Astrocyte (in vitro differentiated cells and primary cell): ENCODE data around the gene ANKRD44. TPM values are rescaled to one million over a fixed set of nuclear protein-coding genes. Genes with fewer than 3 reads are reported as not detected.

ENCODE experiments used
- DNase-seq: peaks from one replicate; pipeline ENCODE4 v3.0.0-alpha.2; 2010; ENCODE audit warnings: low read depth
- FAIRE-seq: peaks from 2 replicates; lab custom pipeline; 2011; peaks lifted over from hg19 to GRCh38; lab: Jason Lieb, UNC
- H2AFZ ChIP-seq: 2 replicates; pipeline ENCODE4 v1.6.0; 2012; ENCODE audit warnings: low read depth, low read length, inconsistent platforms
- H3K27ac ChIP-seq: 2 replicates; pipeline ENCODE4 v1.5.1; 2011; ENCODE audit warnings: low read depth, low read length, inconsistent platforms
- H3K27me3 ChIP-seq: 2 replicates; pipeline ENCODE4 v1.6.0; 2011; ENCODE audit warnings: low read length, inconsistent platforms; ENCODE audit not compliant: insufficient read depth
- H3K36me3 ChIP-seq: 2 replicates; pipeline ENCODE4 v1.5.1; 2011; ENCODE audit warnings: low read length, inconsistent platforms; ENCODE audit not compliant: insufficient read depth
- H3K4me1 ChIP-seq: 2 replicates; pipeline ENCODE4 v1.5.1; 2011; ENCODE audit warnings: low read length, inconsistent platforms; ENCODE audit not compliant: insufficient read depth
- H3K4me2 ChIP-seq: 2 replicates; pipeline ENCODE4 v1.6.0; 2012; ENCODE audit warnings: low read length, inconsistent platforms
- H3K4me3 ChIP-seq: 2 replicates; pipeline ENCODE4 v1.5.1; 2011; ENCODE audit warnings: low read depth, mild to moderate bottlenecking, low read length, inconsistent platforms; ENCODE audit not compliant: insufficient read depth
- H3K79me2 ChIP-seq: 2 replicates; pipeline ENCODE4 v1.6.0; 2012; ENCODE audit warnings: mild to moderate bottlenecking, low read length, inconsistent platforms; ENCODE audit not compliant: insufficient read depth
- H3K9ac ChIP-seq: 2 replicates; pipeline ENCODE4 v1.6.0; 2012; ENCODE audit warnings: mild to moderate bottlenecking, low read length, inconsistent platforms
- H3K9me3 ChIP-seq: 2 replicates; pipeline ENCODE4 v1.5.1; 2012; ENCODE audit warnings: low read depth, mild to moderate bottlenecking, low read length, inconsistent platforms; ENCODE audit not compliant: insufficient read depth
- H4K20me1 ChIP-seq: 2 replicates; pipeline ENCODE4 v1.6.0; 2012; ENCODE audit warnings: low read length, inconsistent platforms; ENCODE audit not compliant: insufficient read depth
- H3K27ac Mint-ChIP-seq: one replicate; pipeline ENCODE4 v1.8.0; 2021; ENCODE audit warnings: mild to moderate bottlenecking, mixed read lengths; ENCODE audit not compliant: unreplicated experiment
- H3K27me3 Mint-ChIP-seq: one replicate; pipeline ENCODE4 v1.8.0; 2021; ENCODE audit warnings: low read depth, mixed read lengths; ENCODE audit not compliant: unreplicated experiment
- H3K36me3 Mint-ChIP-seq: one replicate; pipeline ENCODE4 v1.8.0; 2021; ENCODE audit warnings: low read depth, mixed read lengths; ENCODE audit not compliant: unreplicated experiment
- H3K4me1 Mint-ChIP-seq: one replicate; pipeline ENCODE4 v1.8.0; 2021; ENCODE audit warnings: low read depth, mixed read lengths; ENCODE audit not compliant: unreplicated experiment
- H3K4me3 Mint-ChIP-seq: one replicate; pipeline ENCODE4 v1.8.0; 2021; ENCODE audit warnings: mild to moderate bottlenecking, moderate library complexity, mixed read lengths; ENCODE audit not compliant: unreplicated experiment
- H3K9me3 Mint-ChIP-seq: one replicate; pipeline ENCODE4 v1.8.0; 2021; ENCODE audit warnings: mild to moderate bottlenecking, mixed read lengths; ENCODE audit not compliant: unreplicated experiment
- CTCF ChIP-seq: IDR thresholded peaks from 2 replicates; pipeline ENCODE4 v1.5.1; 2011; ENCODE audit warnings: low read depth, mild to moderate bottlenecking, inconsistent platforms, low read length, moderate library complexity; ENCODE audit not compliant: insufficient read depth
- EZH2 ChIP-seq: IDR thresholded peaks from 2 replicates; pipeline ENCODE4 v1.6.1; 2012; ENCODE audit warnings: mild to moderate bottlenecking, low read length, inconsistent platforms; ENCODE audit not compliant: insufficient read depth
- total RNA-seq: library from RNA; stranded (reverse); gene quantifications from 2 replicates; pipeline ENCODE4 v1.2.1, GENCODE V29; 2021

The ANKRD44 gene
- total RNA-seq, 1 donor from 2014 or later: 7.2 TPM

- H3K4me1 Mint-ChIP-seq: peaks cover 12% of the 10 kb centered on the region
- Histone ChIP-seq H3K79me2 (no peaks in the 10 kb centered on the region), H3K36me3 (no peaks in the 10 kb centered on the region), H3K9me3 (no peaks in the 10 kb centered on the region), H4K20me1 (no peaks in the 10 kb centered on the region), H3K4me2 (no peak overlapping the region), H3K27ac (no peak overlapping the region), H3K4me1 (peaks cover 28% of the 10 kb centered on the region), H3K9ac (no peak overlapping the region), H3K27me3 (no peaks in the 10 kb centered on the region), H3K4me3 (no peak overlapping the region), H2AFZ (no peak overlapping the region)
- H3K27me3 Mint-ChIP-seq: no peaks in the 10 kb centered on the region
- FAIRE-seq (no peak), DNase-seq (no peak)
- TF ChIP-seq CTCF (no peak), EZH2 (no peak)
- H3K4me3 Mint-ChIP-seq: no peak overlapping the region
- H3K9me3 Mint-ChIP-seq: peaks cover 1% of the 10 kb centered on the region
- H3K36me3 Mint-ChIP-seq: peaks cover 2% of the 10 kb centered on the region
- H3K27ac Mint-ChIP-seq: no peak overlapping the region
Observed at GRCh38 chr2:197161774-197162173, 148.8 kb downstream of the ANKRD44 start.

DNA sequence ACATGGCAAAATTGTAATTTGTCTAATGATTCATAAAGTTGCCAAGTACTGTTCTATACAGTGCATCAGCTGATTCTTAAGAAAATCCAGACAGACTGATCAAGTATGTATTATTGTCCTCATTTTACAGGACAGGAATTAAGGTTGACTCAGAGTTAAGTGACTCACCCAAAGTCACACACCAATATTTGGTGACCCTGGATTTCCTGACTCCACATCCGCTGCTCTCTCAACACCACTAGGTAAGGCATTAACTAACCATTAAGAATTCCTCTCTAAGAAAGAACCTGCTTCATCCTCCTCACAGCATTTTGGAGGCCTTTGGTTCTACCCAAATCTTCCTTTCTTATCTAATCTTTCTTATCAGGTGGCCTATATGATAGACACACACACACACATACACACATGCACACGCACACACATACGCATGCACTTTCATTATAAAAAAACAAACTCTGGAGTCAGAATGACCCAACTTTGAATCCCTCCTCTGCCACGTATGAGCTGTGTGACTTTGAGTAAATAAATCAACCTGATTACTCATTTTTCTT is 150.8 kb downstream of the ANKRD44 start:
- peak; percentile 70 for FAIRE-seq
- Histone ChIP-seq H4K20me1 (no peaks in the 10 kb centered on the region), H2AFZ (no peak overlapping the region), H3K4me2 (peak overlapping the region; percentile 70), H3K27me3 (no peaks in the 10 kb centered on the region), H3K79me2 (no peaks in the 10 kb centered on the region), H3K4me1 (peaks cover 28% of the 10 kb centered on the region), H3K4me3 (peak overlapping the region; percentile 11), H3K9ac (peak overlapping the region; percentile 34), H3K9me3 (no peaks in the 10 kb centered on the region), H3K36me3 (no peaks in the 10 kb centered on the region), H3K27ac (peak overlapping the region; percentile 59)
- Mint-ChIP-seq H3K27me3 (no peaks in the 10 kb centered on the region), H3K9me3 (peaks cover 1% of the 10 kb centered on the region), H3K36me3 (no peaks in the 10 kb centered on the region), H3K27ac (no peak overlapping the region), H3K4me1 (peaks cover 12% of the 10 kb centered on the region), H3K4me3 (no peak overlapping the region)
- DNase-seq: peak; percentile 82
- TF ChIP-seq EZH2 (no peak), CTCF (no peak)
